BJ (cell line): ENCODE results near the gene CEP43. TPM values are rescaled to one million over a fixed set of nuclear protein-coding genes. Genes with fewer than 3 reads are reported as not detected.

Experiments
- CTCF ChIA-PET: fragments of 350-600 bp; formaldehyde crosslinking; extraction: SDS; loops from one replicate; lab custom pipeline; 2021; ENCODE audit warnings: antibody characterized with exemption, inconsistent platforms; lab: Yijun Ruan, JAX
- POLR2A ChIA-PET: fragments of 300-600 bp; sonication (Branson Sonifier 250); formaldehyde crosslinking; extraction: SDS; loops from one replicate; lab custom pipeline; 2021; ENCODE audit warnings: antibody characterized with exemption; lab: Charles Lee
- DNase-seq: peaks from one replicate; pipeline ENCODE4 v3.0.0-alpha.2; 2011; ENCODE audit warnings: low read depth
- H3K27me3 ChIP-seq: 2 replicates; pipeline ENCODE4 v1.6.0; 2011; ENCODE audit warnings: low read length; ENCODE audit not compliant: control insufficient read depth, insufficient read depth
- H3K36me3 ChIP-seq: 2 replicates; pipeline ENCODE4 v1.5.1; 2011; ENCODE audit warnings: low read length; ENCODE audit not compliant: control insufficient read depth, insufficient read depth
- H3K4me3 ChIP-seq: 2 replicates; pipeline ENCODE4 v1.5.1; 2011; ENCODE audit warnings: low read depth, mild to moderate bottlenecking, control low read depth, low read length
- polyA plus RNA-seq: library from polyadenylated mRNA; depleted of rRNA; stranded (reverse); fragments of >200 nt; gene quantifications from 2 replicates; pipeline ENCODE4 v1.2.3, GENCODE V29; 2011
- TF ChIP-seq, protein P1 (sequence below): IDR thresholded peaks from 2 replicates; pipeline ENCODE4 v1.5.1; 2011; ENCODE audit warnings: low read depth, mild to moderate bottlenecking, control low read depth, inconsistent platforms, low read length, moderate library complexity; ENCODE audit not compliant: insufficient read depth

The CEP43 gene
- polyA plus RNA-seq, 1 experiment = 5.6 TPM

DNA sequence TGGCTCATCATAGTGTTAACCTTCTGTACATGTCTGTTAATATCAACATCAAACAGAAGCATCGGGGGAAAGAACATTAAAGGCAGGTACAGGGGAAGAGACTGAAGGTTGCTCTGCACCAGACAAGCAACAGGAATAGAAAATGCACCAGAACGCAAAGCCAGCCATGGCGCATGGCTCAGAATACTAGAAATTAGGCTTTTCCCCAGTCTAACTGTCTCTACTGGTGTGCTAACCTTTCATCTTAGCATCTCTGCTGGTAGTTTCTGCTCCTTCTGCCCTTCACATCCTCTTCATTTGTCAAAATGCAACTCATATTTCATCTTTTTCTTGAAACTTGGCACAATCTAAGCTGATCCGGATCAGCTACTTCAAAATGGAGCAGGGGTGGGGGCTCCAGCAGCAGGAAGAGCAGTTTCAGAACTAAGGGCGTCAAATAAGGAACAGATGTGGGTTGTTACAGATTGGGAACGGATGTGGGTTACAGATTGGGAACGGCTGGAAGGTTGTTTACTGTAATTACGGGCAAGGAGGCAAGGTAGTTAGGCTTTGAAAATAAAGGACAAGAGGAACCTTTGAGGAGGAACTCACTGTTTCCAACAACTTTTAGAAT is 29.7 kb upstream of the CEP43 start:
- no peak for DNase-seq
- TF ChIP-seq, protein P1, sequence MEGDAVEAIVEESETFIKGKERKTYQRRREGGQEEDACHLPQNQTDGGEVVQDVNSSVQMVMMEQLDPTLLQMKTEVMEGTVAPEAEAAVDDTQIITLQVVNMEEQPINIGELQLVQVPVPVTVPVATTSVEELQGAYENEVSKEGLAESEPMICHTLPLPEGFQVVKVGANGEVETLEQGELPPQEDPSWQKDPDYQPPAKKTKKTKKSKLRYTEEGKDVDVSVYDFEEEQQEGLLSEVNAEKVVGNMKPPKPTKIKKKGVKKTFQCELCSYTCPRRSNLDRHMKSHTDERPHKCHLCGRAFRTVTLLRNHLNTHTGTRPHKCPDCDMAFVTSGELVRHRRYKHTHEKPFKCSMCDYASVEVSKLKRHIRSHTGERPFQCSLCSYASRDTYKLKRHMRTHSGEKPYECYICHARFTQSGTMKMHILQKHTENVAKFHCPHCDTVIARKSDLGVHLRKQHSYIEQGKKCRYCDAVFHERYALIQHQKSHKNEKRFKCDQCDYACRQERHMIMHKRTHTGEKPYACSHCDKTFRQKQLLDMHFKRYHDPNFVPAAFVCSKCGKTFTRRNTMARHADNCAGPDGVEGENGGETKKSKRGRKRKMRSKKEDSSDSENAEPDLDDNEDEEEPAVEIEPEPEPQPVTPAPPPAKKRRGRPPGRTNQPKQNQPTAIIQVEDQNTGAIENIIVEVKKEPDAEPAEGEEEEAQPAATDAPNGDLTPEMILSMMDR = no peak
- Histone ChIP-seq H3K4me3 (no peak overlapping the region), H3K27me3 (no peaks in the 10 kb centered on the region), H3K36me3 (no peaks in the 10 kb centered on the region)
- ChIA-PET CTCF (interaction anchor here (1.4 kb wide), 1 partner anchor 194 kb away, joined by 3 read pairs; no protein-coding TSS in a partner anchor), POLR2A (no interaction called here)

DNA sequence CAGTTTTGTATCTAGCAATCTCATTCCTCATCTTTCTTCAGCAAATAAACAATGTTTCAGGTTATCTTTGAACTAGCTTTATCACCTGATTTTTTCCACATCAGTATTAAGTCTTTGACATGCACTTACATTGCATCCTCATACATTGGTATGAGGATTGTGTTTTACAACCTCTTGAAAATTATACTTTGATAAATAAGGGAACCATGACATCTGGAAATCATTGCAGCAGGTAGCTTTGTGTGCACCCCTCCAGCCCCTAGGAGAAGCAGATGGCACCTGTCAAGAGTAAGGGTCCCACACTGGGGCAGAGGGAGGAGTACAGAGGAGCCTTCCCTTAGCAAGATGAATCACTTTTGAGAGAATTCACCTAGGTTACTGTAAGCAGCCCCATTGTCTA is 29.1 kb upstream of the CEP43 start:
- no peak overlapping the region for H3K4me3 ChIP-seq
- no peak for DNase-seq
- no peaks in the 10 kb centered on the region for H3K36me3 ChIP-seq
- ChIA-PET POLR2A (no interaction called here), CTCF (interaction anchor here (1.4 kb wide), 1 partner anchor 195 kb away, joined by 3 read pairs; no protein-coding TSS in a partner anchor)
- H3K27me3 ChIP-seq = no peaks in the 10 kb centered on the region
- TF ChIP-seq, protein P1 = no peak

GRCh38 chr6:166970776-166971175 is 28.4 kb upstream of the CEP43 start:
- DNase-seq = no peak
- TF ChIP-seq, protein P1 = no peak
- POLR2A ChIA-PET = interaction anchor here (0.6 kb wide), 1 partner anchor 25 kb away, joined by 4 read pairs; no protein-coding TSS in a partner anchor
- Histone ChIP-seq H3K27me3 (no peaks in the 10 kb centered on the region), H3K36me3 (no peaks in the 10 kb centered on the region), H3K4me3 (no peak overlapping the region)
- CTCF ChIA-PET = interaction anchor here (1.4 kb wide), 1 partner anchor 196 kb away, joined by 3 read pairs; no protein-coding TSS in a partner anchor

GRCh38 chr6:166971271-166971670 is 27.9 kb upstream of the CEP43 start:
- ChIA-PET POLR2A (interaction anchor here (0.6 kb wide), 1 partner anchor 25 kb away, joined by 4 read pairs; no protein-coding TSS in a partner anchor), CTCF (interaction anchor here (0.7 to 1.1 kb wide), 2 partner anchors 8 to 14 kb away, joined by 3 to 4 read pairs; no protein-coding TSS in a partner anchor)
- TF ChIP-seq, protein P1 = no peak
- Histone ChIP-seq H3K36me3 (no peaks in the 10 kb centered on the region), H3K4me3 (no peak overlapping the region), H3K27me3 (no peaks in the 10 kb centered on the region)
- no peak for DNase-seq

GRCh38 chr6:166972101-166972500 is 27.1 kb upstream of the CEP43 start:
- no peaks in the 10 kb centered on the region for H3K36me3 ChIP-seq
- H3K4me3 ChIP-seq = no peak overlapping the region
- POLR2A ChIA-PET = no interaction called here
- no peaks in the 10 kb centered on the region for H3K27me3 ChIP-seq
- DNase-seq = no peak
- CTCF ChIA-PET = interaction anchor here (0.6 to 1.1 kb wide), 4 partner anchors 9 to 18 kb away, joined by 3 to 5 read pairs (median 4); partner anchors contain the start of gene RNASET2
- TF ChIP-seq, protein P1 = no peak
